ENCODE data around the gene CMTM4. TPM values are rescaled to one million over a fixed set of nuclear protein-coding genes. Genes with fewer than 3 reads are reported as not detected.

The CMTM4 gene
- polyA plus RNA-seq, 1 donor from 2014 or later = 27.2 TPM

- no peaks in the 10 kb centered on the region for H3K36me3 ChIP-seq (ENCODE audit: insufficient read depth, low read length)
- no peaks in the 10 kb centered on the region for H3K79me2 ChIP-seq (replicated peaks; ENCODE audit: insufficient read depth, low read length)
- no peak overlapping the region for H3K9ac ChIP-seq (ENCODE audit: low read length)
- H3K4me3 ChIP-seq (ENCODE audit: low read length) = no peak overlapping the region
- H4K20me1 ChIP-seq (ENCODE audit: insufficient read depth) = no peaks in the 10 kb centered on the region
- no peak for TF ChIP-seq RAD21 (conservative IDR thresholded peaks at IDR 0.05)
- no peak for TF ChIP-seq MXI1 (conservative IDR thresholded peaks at IDR 0.05; ENCODE audit: poor library complexity, severe bottlenecking)
- TF ChIP-seq SMC3 (conservative IDR thresholded peaks at IDR 0.05; ENCODE audit: poor library complexity) = no peak
- TF ChIP-seq REST (IDR thresholded peaks at IDR 0.05; ENCODE audit: borderline replicate concordance) = no peak
- TF ChIP-seq TAF1 (IDR thresholded peaks at IDR 0.05; ENCODE audit: low read depth) = no peak
- TF ChIP-seq CTCF (IDR thresholded peaks at IDR 0.05; ENCODE audit: poor library complexity, severe bottlenecking) = no peak
- TF ChIP-seq POLR2AphosphoS5 (IDR thresholded peaks at IDR 0.05) = no peak
- TF ChIP-seq EP300 (conservative IDR thresholded peaks at IDR 0.05; ENCODE audit: poor library complexity, severe bottlenecking) = no peak
- no peak for TF ChIP-seq EZH2 (IDR thresholded peaks at IDR 0.05; ENCODE audit: borderline replicate concordance, insufficient read depth, low read length, poor library complexity, severe bottlenecking)
- H2AFZ ChIP-seq (ENCODE audit: low read depth, low read length) = no peak overlapping the region
- H3K27me3 ChIP-seq (ENCODE audit: insufficient read depth, low read depth, low read length) = no peaks in the 10 kb centered on the region
- H3K9me3 ChIP-seq (ENCODE audit: low read length) = no peaks in the 10 kb centered on the region
- H3K9me2 ChIP-seq (ENCODE audit: insufficient read depth, low read length) = no peaks in the 10 kb centered on the region
- no peak overlapping the region for H3K27ac ChIP-seq (ENCODE audit: low read length)
- H3K4me2 ChIP-seq (ENCODE audit: low read length) = no peak overlapping the region
- H3F3A ChIP-seq (ENCODE audit: insufficient read depth, low read length, poor library complexity, severe bottlenecking) = no peaks in the 10 kb centered on the region
Observed at GRCh38 chr16:66658143-66658859, 38.2 kb downstream of the CMTM4 start.

- H3K36me3 ChIP-seq (ENCODE audit: insufficient read depth, low read length) = no peaks in the 10 kb centered on the region
Observed at GRCh38 chr16:66656547-66656946, 40.0 kb downstream of the CMTM4 start.

More at GRCh38 chr16:66656547-66656946, 40.0 kb downstream of the CMTM4 start:
- H3K9me2 ChIP-seq (ENCODE audit: insufficient read depth, low read length) = no peaks in the 10 kb centered on the region
- H3K27me3 ChIP-seq (ENCODE audit: insufficient read depth, low read depth, low read length) = no peaks in the 10 kb centered on the region
- no peaks in the 10 kb centered on the region for H3K79me2 ChIP-seq (replicated peaks; ENCODE audit: insufficient read depth, low read length)
- H4K20me1 ChIP-seq (ENCODE audit: insufficient read depth) = no peaks in the 10 kb centered on the region
- H3K4me3 ChIP-seq (ENCODE audit: low read length) = no peak overlapping the region
- H3K9me3 ChIP-seq (ENCODE audit: low read length) = no peaks in the 10 kb centered on the region
- H2AFZ ChIP-seq (ENCODE audit: low read depth, low read length) = no peak overlapping the region
- H3F3A ChIP-seq (ENCODE audit: insufficient read depth, low read length, poor library complexity, severe bottlenecking) = peaks cover 5% of the 10 kb centered on the region
- no peak overlapping the region for H3K9ac ChIP-seq (ENCODE audit: low read length)
- H3K27ac ChIP-seq (ENCODE audit: low read length) = no peak overlapping the region
- no peak for TF ChIP-seq MXI1 (conservative IDR thresholded peaks at IDR 0.05; ENCODE audit: poor library complexity, severe bottlenecking)
- no peak for TF ChIP-seq TAF1 (IDR thresholded peaks at IDR 0.05; ENCODE audit: low read depth)
- no peak for TF ChIP-seq EZH2 (IDR thresholded peaks at IDR 0.05; ENCODE audit: borderline replicate concordance, insufficient read depth, low read length, poor library complexity, severe bottlenecking)
- TF ChIP-seq REST (IDR thresholded peaks at IDR 0.05; ENCODE audit: borderline replicate concordance) = no peak
- no peak for TF ChIP-seq POLR2AphosphoS5 (IDR thresholded peaks at IDR 0.05)
- no peak for TF ChIP-seq EP300 (conservative IDR thresholded peaks at IDR 0.05; ENCODE audit: poor library complexity, severe bottlenecking)
- TF ChIP-seq SMC3 (conservative IDR thresholded peaks at IDR 0.05; ENCODE audit: poor library complexity) = no peak
- no peak for TF ChIP-seq RAD21 (conservative IDR thresholded peaks at IDR 0.05)
- no peak for TF ChIP-seq CTCF (IDR thresholded peaks at IDR 0.05; ENCODE audit: poor library complexity, severe bottlenecking)
- H3K4me2 ChIP-seq (ENCODE audit: low read length) = no peak overlapping the region
